ENCODE measurements around the gene CHD9. TPM values are rescaled to one million over a fixed set of nuclear protein-coding genes. Genes with fewer than 3 reads are reported as not detected.

CHD9 gene
- total RNA-seq, 1 donor from 2014 or later: 99.0 TPM

- DNase-seq (ENCODE audit: extremely low spot score, unreplicated experiment): no peak
- no peaks in the 10 kb centered on the region for H3K9me3 Mint-ChIP-seq (ENCODE audit: unreplicated experiment)
- H3K4me1 Mint-ChIP-seq (ENCODE audit: unreplicated experiment): peaks cover 5% of the 10 kb centered on the region
- no peak for TF ChIP-seq CTCF (IDR thresholded peaks at IDR 0.05)
- H3K36me3 Mint-ChIP-seq (ENCODE audit: unreplicated experiment): peaks cover 5% of the 10 kb centered on the region
- H3K27me3 Mint-ChIP-seq (ENCODE audit: unreplicated experiment): no peaks in the 10 kb centered on the region
- H3K27ac Mint-ChIP-seq (ENCODE audit: unreplicated experiment): no peak overlapping the region
- H3K4me3 Mint-ChIP-seq (ENCODE audit: unreplicated experiment): no peak overlapping the region
Measured at GRCh38 chr16:53115773-53116172, 61.0 kb downstream of the CHD9 start.

- Mint-ChIP-seq H3K27me3 (ENCODE audit: unreplicated experiment) (no peaks in the 10 kb centered on the region), H3K4me1 (ENCODE audit: unreplicated experiment) (peaks cover 18% of the 10 kb centered on the region), H3K4me3 (ENCODE audit: unreplicated experiment) (no peak overlapping the region), H3K9me3 (ENCODE audit: unreplicated experiment) (peaks cover 3% of the 10 kb centered on the region), H3K27ac (ENCODE audit: unreplicated experiment) (peak overlapping the region; percentile 75), H3K36me3 (ENCODE audit: unreplicated experiment) (peaks cover 8% of the 10 kb centered on the region)
- TF ChIP-seq CTCF (IDR thresholded peaks at IDR 0.05): no peak
- DNase-seq (ENCODE audit: extremely low spot score, unreplicated experiment): no peak
Measured at GRCh38 chr16:53121043-53121620, 66.3 kb downstream of the CHD9 start.

- H3K4me3 Mint-ChIP-seq (ENCODE audit: unreplicated experiment): no peak overlapping the region
- no peak for DNase-seq (ENCODE audit: extremely low spot score, unreplicated experiment)
- H3K4me1 Mint-ChIP-seq (ENCODE audit: unreplicated experiment): peaks cover 18% of the 10 kb centered on the region
- TF ChIP-seq CTCF (IDR thresholded peaks at IDR 0.05): no peak
- H3K36me3 Mint-ChIP-seq (ENCODE audit: unreplicated experiment): peaks cover 6% of the 10 kb centered on the region
- peak overlapping the region; percentile 75 for H3K27ac Mint-ChIP-seq (ENCODE audit: unreplicated experiment)
- no peaks in the 10 kb centered on the region for H3K27me3 Mint-ChIP-seq (ENCODE audit: unreplicated experiment)
- H3K9me3 Mint-ChIP-seq (ENCODE audit: unreplicated experiment): peaks cover 3% of the 10 kb centered on the region
Measured at GRCh38 chr16:53121661-53122060, 66.9 kb downstream of the CHD9 start.

GRCh38 chr16:53123747-53124146 is 69.0 kb downstream of the CHD9 start:
- H3K27me3 Mint-ChIP-seq (ENCODE audit: unreplicated experiment): no peaks in the 10 kb centered on the region
- peaks cover 28% of the 10 kb centered on the region for H3K4me1 Mint-ChIP-seq (ENCODE audit: unreplicated experiment)
- peaks cover 3% of the 10 kb centered on the region for H3K36me3 Mint-ChIP-seq (ENCODE audit: unreplicated experiment)
- no peak for TF ChIP-seq CTCF (IDR thresholded peaks at IDR 0.05)
- no peak for DNase-seq (ENCODE audit: extremely low spot score, unreplicated experiment)
- peak overlapping the region; percentile 57 for H3K27ac Mint-ChIP-seq (ENCODE audit: unreplicated experiment)
- no peak overlapping the region for H3K4me3 Mint-ChIP-seq (ENCODE audit: unreplicated experiment)
- peaks cover 3% of the 10 kb centered on the region for H3K9me3 Mint-ChIP-seq (ENCODE audit: unreplicated experiment)

- H3K4me1 Mint-ChIP-seq (ENCODE audit: unreplicated experiment): peaks cover 38% of the 10 kb centered on the region
- H3K36me3 Mint-ChIP-seq (ENCODE audit: unreplicated experiment): peaks cover 3% of the 10 kb centered on the region
- peak overlapping the region; percentile 58 for H3K27ac Mint-ChIP-seq (ENCODE audit: unreplicated experiment)
- TF ChIP-seq CTCF (IDR thresholded peaks at IDR 0.05): no peak
- no peak overlapping the region for H3K4me3 Mint-ChIP-seq (ENCODE audit: unreplicated experiment)
- DNase-seq (ENCODE audit: extremely low spot score, unreplicated experiment): no peak
- no peaks in the 10 kb centered on the region for H3K27me3 Mint-ChIP-seq (ENCODE audit: unreplicated experiment)
- peaks cover 3% of the 10 kb centered on the region for H3K9me3 Mint-ChIP-seq (ENCODE audit: unreplicated experiment)
Measured at GRCh38 chr16:53126390-53126789, 71.6 kb downstream of the CHD9 start.

Measured in osteocyte (in vitro differentiated cells).